Thoracic aorta (tissue), 2 donors: ENCODE results near the gene RABEP2. TPM values are rescaled to one million over a fixed set of nuclear protein-coding genes. Genes with fewer than 3 reads are reported as not detected.

Experiments
- ATAC-seq: fragments of 150-250 bp; one replicate; pipeline ENCODE4 v1.8.0; 2017; ENCODE audit warnings: low read depth; ENCODE audit not compliant: insufficient number of reproducible peaks, low FRiP score
- DNase-seq: peaks from one replicate; pipeline ENCODE4 v3.0.0-alpha.2; 2020; ENCODE audit warnings: low spot score
- H3K27ac ChIP-seq, 2 donors: fragments of 200-600 bp; sonication (generic); 1 replicate in 1 of 2; 2 replicates in 1 of 2; pipeline ENCODE4 v1.5.1; 2016; ENCODE audit warnings: mild to moderate bottlenecking in 2 of 2, moderate library complexity in 2 of 2
- H3K27me3 ChIP-seq: fragments of 200-600 bp; sonication (generic); replicated peaks from 2 replicates; pipeline ENCODE4 v1.6.0; 2016; ENCODE audit warnings: mild to moderate bottlenecking; ENCODE audit not compliant: insufficient read depth
- H3K36me3 ChIP-seq: fragments of 200-600 bp; sonication (generic); one replicate; pipeline ENCODE4 v1.5.1; 2016
- H3K4me1 ChIP-seq, 2 donors: fragments of 200-600 bp; sonication (generic); 1 replicate in 1 of 2; 2 replicates in 1 of 2; pipeline versions ENCODE4 v1.5.1 to v1.6.0; 2016; ENCODE audit warnings: low read depth in 2 of 2, mild to moderate bottlenecking in 1 of 2; ENCODE audit not compliant: control insufficient read depth in 1 of 2
- H3K4me3 ChIP-seq: fragments of 200-600 bp; sonication (generic); 2 replicates; pipeline ENCODE4 v1.5.1; 2016; ENCODE audit warnings: mild to moderate bottlenecking
- H3K9me3 ChIP-seq: fragments of 200-600 bp; sonication (generic); 2 replicates; pipeline ENCODE4 v1.5.1; 2016
- total RNA-seq, 2 donors: library from RNA; depleted of rRNA; stranded (reverse); fragments of >200 nt; gene quantifications; one replicate each; pipeline versions ENCODE4 v1.1.0 to v1.2.3, GENCODE V29; 2016
- TF ChIP-seq, protein P1 (sequence below): fragments of 200-600 bp; sonication (generic); IDR thresholded peaks from one replicate; pipeline ENCODE4 v1.5.1; 2019; ENCODE audit warnings: antibody characterized with exemption

The RABEP2 gene
- total RNA-seq, 2 donors from 2014 or later: 18.3 to 62.0 TPM

DNA sequence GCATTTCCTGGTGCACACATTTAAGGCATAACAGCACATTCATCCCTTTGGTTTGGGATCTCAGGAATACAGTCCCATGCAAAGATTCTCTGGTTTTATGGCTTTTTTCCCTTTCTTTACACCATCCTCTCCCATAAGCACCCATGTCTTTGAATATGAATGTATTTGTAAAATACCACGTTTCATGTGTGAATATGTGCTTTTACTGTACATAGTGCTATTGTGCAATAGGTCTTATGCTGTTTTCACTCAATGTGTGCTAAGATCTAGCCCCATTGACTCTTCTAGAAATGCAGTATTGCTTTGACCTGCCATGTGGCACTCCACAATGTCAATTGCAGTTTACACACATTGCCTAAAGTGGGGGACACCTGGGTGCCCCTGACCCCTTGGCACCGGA is 39.5 kb upstream of the RABEP2 start:
- peaks cover 29% of the 10 kb centered on the region for H3K36me3 ChIP-seq
- no peak for ATAC-seq
- TF ChIP-seq, protein P1, sequence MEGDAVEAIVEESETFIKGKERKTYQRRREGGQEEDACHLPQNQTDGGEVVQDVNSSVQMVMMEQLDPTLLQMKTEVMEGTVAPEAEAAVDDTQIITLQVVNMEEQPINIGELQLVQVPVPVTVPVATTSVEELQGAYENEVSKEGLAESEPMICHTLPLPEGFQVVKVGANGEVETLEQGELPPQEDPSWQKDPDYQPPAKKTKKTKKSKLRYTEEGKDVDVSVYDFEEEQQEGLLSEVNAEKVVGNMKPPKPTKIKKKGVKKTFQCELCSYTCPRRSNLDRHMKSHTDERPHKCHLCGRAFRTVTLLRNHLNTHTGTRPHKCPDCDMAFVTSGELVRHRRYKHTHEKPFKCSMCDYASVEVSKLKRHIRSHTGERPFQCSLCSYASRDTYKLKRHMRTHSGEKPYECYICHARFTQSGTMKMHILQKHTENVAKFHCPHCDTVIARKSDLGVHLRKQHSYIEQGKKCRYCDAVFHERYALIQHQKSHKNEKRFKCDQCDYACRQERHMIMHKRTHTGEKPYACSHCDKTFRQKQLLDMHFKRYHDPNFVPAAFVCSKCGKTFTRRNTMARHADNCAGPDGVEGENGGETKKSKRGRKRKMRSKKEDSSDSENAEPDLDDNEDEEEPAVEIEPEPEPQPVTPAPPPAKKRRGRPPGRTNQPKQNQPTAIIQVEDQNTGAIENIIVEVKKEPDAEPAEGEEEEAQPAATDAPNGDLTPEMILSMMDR: no peak
- H3K27ac ChIP-seq: no peak overlapping the region
- no peak overlapping the region for H3K4me3 ChIP-seq
- no peaks in the 10 kb centered on the region for H3K27me3 ChIP-seq
- no peaks in the 10 kb centered on the region for H3K4me1 ChIP-seq
- no peaks in the 10 kb centered on the region for H3K9me3 ChIP-seq
- DNase-seq: no peak

GRCh38 chr16:28964072-28964471 is 39.0 kb upstream of the RABEP2 start:
- Histone ChIP-seq H3K36me3 (peaks cover 30% of the 10 kb centered on the region), H3K4me3 (no peak overlapping the region), H3K27ac (no peak overlapping the region), H3K9me3 (no peaks in the 10 kb centered on the region), H3K27me3 (no peaks in the 10 kb centered on the region), H3K4me1 (no peaks in the 10 kb centered on the region)
- DNase-seq (no peak), ATAC-seq (no peak)
- TF ChIP-seq, protein P1: no peak

- Histone ChIP-seq H3K27ac (no peak overlapping the region), H3K4me3 (no peak overlapping the region), H3K36me3 (peaks cover 52% of the 10 kb centered on the region), H3K9me3 (no peaks in the 10 kb centered on the region), H3K4me1 (no peaks in the 10 kb centered on the region), H3K27me3 (no peaks in the 10 kb centered on the region)
- ATAC-seq: no peak
- DNase-seq: no peak
- TF ChIP-seq, protein P1: no peak
Observed at GRCh38 chr16:28958836-28959235, 33.8 kb upstream of the RABEP2 start.

GRCh38 chr16:28958216-28958615 is 33.2 kb upstream of the RABEP2 start:
- DNase-seq (no peak), ATAC-seq (no peak)
- Histone ChIP-seq H3K27ac (no peak overlapping the region), H3K9me3 (no peaks in the 10 kb centered on the region), H3K36me3 (peaks cover 49% of the 10 kb centered on the region), H3K27me3 (no peaks in the 10 kb centered on the region), H3K4me1 (no peaks in the 10 kb centered on the region), H3K4me3 (no peak overlapping the region)
- TF ChIP-seq, protein P1: no peak

DNA sequence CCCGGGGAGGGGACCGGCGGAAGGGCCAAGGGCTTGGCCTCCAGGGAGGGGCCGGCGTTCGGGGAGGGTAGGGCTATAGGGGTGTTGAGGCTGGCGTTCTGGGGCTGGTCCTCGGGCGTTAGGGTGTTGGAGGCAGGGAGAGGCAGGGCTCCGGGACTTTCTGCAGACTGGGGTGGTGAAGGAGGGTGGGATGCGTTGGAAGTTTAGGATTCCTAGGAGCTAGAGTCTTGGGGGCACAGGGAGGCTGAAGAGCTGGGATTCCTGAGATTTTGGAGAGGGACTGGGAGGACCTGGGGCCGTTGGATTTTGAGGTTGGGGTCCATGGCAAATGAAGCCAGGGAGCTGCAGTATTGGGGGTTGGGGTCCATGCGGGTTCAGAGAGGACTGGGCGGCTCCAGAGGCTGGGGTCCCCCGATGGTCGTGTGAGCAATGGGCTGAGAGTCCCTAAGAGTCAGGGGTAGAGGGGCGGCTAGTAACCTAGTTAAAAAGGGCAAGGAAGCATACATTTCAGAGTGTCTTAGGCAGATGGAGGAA is 26.4 kb upstream of the RABEP2 start:
- H3K4me1 ChIP-seq: peaks cover 7 to 20% of the 10 kb centered on the region in 2 donors
- peak overlapping the region; percentile 67 to 82 for H3K27ac ChIP-seq
- H3K9me3 ChIP-seq: no peaks in the 10 kb centered on the region
- no peak for DNase-seq
- no peak for ATAC-seq
- TF ChIP-seq, protein P1: no peak
- peaks cover 20% of the 10 kb centered on the region for H3K36me3 ChIP-seq
- H3K4me3 ChIP-seq: peak overlapping the region; percentile 91
- H3K27me3 ChIP-seq: no peaks in the 10 kb centered on the region
